Esophagus squamous epithelium (tissue), 4 donors: ENCODE results near the gene PSMB10.

Source experiments
- CTCF ChIP-seq, 6 experiments: fragments of 450-650 bp in 4 of 6; fragments of 200-600 bp in 2 of 6; sonication (generic) in 2 of 6; IDR thresholded peaks; one replicate each; pipeline ENCODE4 v1.5.1; 2016 to 2019; ENCODE audit warnings: antibody characterized with exemption in 6 of 6, mild to moderate bottlenecking in 4 of 6, moderate library complexity in 4 of 6
- POLR2A ChIP-seq, 4 donors: fragments of 450-650 bp; IDR thresholded peaks; one replicate each; pipeline ENCODE4 v1.6.1; 2017; ENCODE audit warnings: antibody characterized with exemption in 4 of 4, mild to moderate bottlenecking in 4 of 4, moderate library complexity in 3 of 4

GRCh38 chr16:67976205-67976604 lies 39.6 kb upstream of the PSMB10 start:
- no peak for TF ChIP-seq CTCF (IDR thresholded peaks at IDR 0.05)
- TF ChIP-seq POLR2A (IDR thresholded peaks at IDR 0.05): no peak
